Vagina (tissue), 2 donors: ENCODE measurements around the gene RBM26. TPM values are rescaled to one million over a fixed set of nuclear protein-coding genes. Genes with fewer than 3 reads are reported as not detected.

Experiments
- DNase-seq, 2 donors: peaks; one replicate each; pipeline ENCODE4 v3.0.0-alpha.2; 2017; ENCODE audit errors: extremely low spot score in 2 of 2
- H3K27ac ChIP-seq: fragments of 200-600 bp; sonication (generic); one replicate; pipeline ENCODE4 v1.5.1; 2019
- H3K27me3 ChIP-seq: fragments of 200-600 bp; sonication (generic); one replicate; pipeline ENCODE4 v1.5.1; 2019
- H3K36me3 ChIP-seq, 2 donors: fragments of 200-600 bp; sonication (generic); one replicate each; pipeline ENCODE4 v1.5.1; 2017 to 2019
- H3K4me1 ChIP-seq: fragments of 200-600 bp; sonication (generic); one replicate; pipeline ENCODE4 v1.5.1; 2019
- H3K4me3 ChIP-seq, 2 donors: fragments of 200-600 bp; sonication (generic); 1 replicate in 1 of 2; 2 replicates in 1 of 2; pipeline ENCODE4 v1.5.1; 2016 to 2019
- H3K9me3 ChIP-seq: fragments of 200-600 bp; sonication (generic); one replicate; pipeline ENCODE4 v1.5.1; 2019
- CTCF ChIP-seq, 3 experiments: fragments of 450-650 bp in 2 of 3; fragments of 200-600 bp in 1 of 3; sonication (generic) in 1 of 3; IDR thresholded peaks; one replicate each; pipeline ENCODE4 v1.5.1; 2017 to 2019; ENCODE audit warnings: antibody characterized with exemption in 3 of 3, mild to moderate bottlenecking in 2 of 3, moderate library complexity in 2 of 3
- POLR2A ChIP-seq, 2 donors: fragments of 450-650 bp; IDR thresholded peaks; one replicate each; pipeline ENCODE4 v1.6.1; 2017; ENCODE audit warnings: antibody characterized with exemption in 2 of 2, mild to moderate bottlenecking in 2 of 2, moderate library complexity in 2 of 2
- POLR2AphosphoS5 ChIP-seq, 2 donors: sonication (generic); formaldehyde crosslinking; IDR thresholded peaks; one replicate each; pipeline ENCODE4 v1.9.0; 2017; ENCODE audit warnings: antibody characterized with exemption in 2 of 2, mild to moderate bottlenecking in 2 of 2, low read depth in 1 of 2; ENCODE audit not compliant: insufficient read depth in 1 of 2
- intact Hi-C: fragments of 100-400 bp; cut with DNase I; formaldehyde crosslinking; loops from one replicate; pipeline ENCODE4 v1.15.1; 2023
- total RNA-seq: library from RNA; depleted of rRNA; stranded (reverse); fragments of >200 nt; gene quantifications from one replicate; pipeline ENCODE4 v1.2.3, GENCODE V29; 2016

RBM26 gene
- total RNA-seq, 1 donor from 2014 or later = 29.0 TPM

DNA sequence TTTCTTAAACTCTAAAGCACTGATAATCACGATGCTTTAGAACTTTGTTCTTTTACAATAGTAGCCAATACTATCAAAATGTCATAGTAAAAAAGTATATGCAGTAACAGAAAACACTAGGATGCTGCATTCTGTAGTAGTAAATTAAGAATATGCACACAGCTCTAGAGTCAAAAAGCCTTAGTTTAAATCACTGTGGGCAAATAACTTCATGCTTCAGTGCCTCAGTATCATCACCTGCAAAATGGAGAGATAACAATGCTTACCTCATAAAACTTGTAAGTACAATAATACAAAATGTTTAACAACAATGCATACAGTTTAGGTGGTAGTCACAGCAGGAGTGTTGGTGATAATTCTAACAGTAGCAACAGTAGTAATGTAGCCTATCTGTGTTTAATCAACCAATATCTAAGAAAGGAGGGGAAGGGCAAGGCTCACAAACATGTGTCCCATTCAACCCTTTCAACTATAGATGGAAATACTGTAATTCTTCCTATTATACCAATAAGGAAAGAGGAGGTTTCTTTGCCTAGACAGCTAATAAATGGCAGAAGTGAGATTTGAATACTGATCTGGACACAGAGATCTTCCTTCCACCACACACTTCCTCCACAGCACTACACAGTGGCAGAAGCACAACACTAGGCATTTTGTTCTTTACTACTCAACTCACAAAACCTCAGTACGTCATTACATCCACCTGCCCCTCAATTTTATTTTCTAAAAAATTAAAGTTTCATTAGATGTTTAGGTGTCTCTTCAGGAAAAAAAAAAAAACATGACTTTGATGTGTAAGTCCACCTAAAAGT, 4.6 kb downstream of the RBM26 start:
- Histone ChIP-seq H3K9me3 (no peaks in the 10 kb centered on the region), H3K27ac (no peak overlapping the region), H3K36me3 (peaks cover 0 to 8% of the 10 kb centered on the region in 2 donors), H3K27me3 (no peaks in the 10 kb centered on the region), H3K4me1 (peaks cover 64% of the 10 kb centered on the region), H3K4me3 (no peak overlapping the region)
- no peak for TF ChIP-seq POLR2AphosphoS5 (IDR thresholded peaks at IDR 0.05; ENCODE audit: insufficient read depth in 1 of 2, low read depth in 1 of 2)
- TF ChIP-seq CTCF (IDR thresholded peaks at IDR 0.05) = no peak
- TF ChIP-seq POLR2A (IDR thresholded peaks at IDR 0.05) = no peak
- intact Hi-C loops = no loop called here
- no peak for DNase-seq

GRCh38 chr13:79398915-79399314, 7.1 kb downstream of the RBM26 start:
- H3K9me3 ChIP-seq = no peaks in the 10 kb centered on the region
- H3K4me1 ChIP-seq = peaks cover 65% of the 10 kb centered on the region
- no peak for DNase-seq
- no peak for TF ChIP-seq POLR2AphosphoS5 (IDR thresholded peaks at IDR 0.05; ENCODE audit: insufficient read depth in 1 of 2, low read depth in 1 of 2)
- no peak for TF ChIP-seq CTCF (IDR thresholded peaks at IDR 0.05)
- TF ChIP-seq POLR2A (IDR thresholded peaks at IDR 0.05) = no peak
- no peaks in the 10 kb centered on the region for H3K27me3 ChIP-seq
- H3K27ac ChIP-seq = no peak overlapping the region
- intact Hi-C loops = no loop called here
- H3K4me3 ChIP-seq = no peak overlapping the region
- peaks cover 0 to 21% of the 10 kb centered on the region in 2 donors for H3K36me3 ChIP-seq

GRCh38 chr13:79398127-79398526, 7.9 kb downstream of the RBM26 start:
- intact Hi-C loops = no loop called here
- peaks cover 0 to 21% of the 10 kb centered on the region in 2 donors for H3K36me3 ChIP-seq
- DNase-seq = no peak
- H3K9me3 ChIP-seq = no peaks in the 10 kb centered on the region
- H3K4me3 ChIP-seq = no peak overlapping the region
- H3K27ac ChIP-seq = no peak overlapping the region
- TF ChIP-seq CTCF (IDR thresholded peaks at IDR 0.05) (no peak), POLR2AphosphoS5 (IDR thresholded peaks at IDR 0.05; ENCODE audit: insufficient read depth in 1 of 2, low read depth in 1 of 2) (no peak), POLR2A (IDR thresholded peaks at IDR 0.05) (no peak)
- no peaks in the 10 kb centered on the region for H3K27me3 ChIP-seq
- H3K4me1 ChIP-seq = peaks cover 65% of the 10 kb centered on the region

GRCh38 chr13:79395881-79396280, 10.2 kb downstream of the RBM26 start:
- Histone ChIP-seq H3K4me3 (no peak overlapping the region), H3K27me3 (no peaks in the 10 kb centered on the region), H3K9me3 (no peaks in the 10 kb centered on the region), H3K36me3 (peaks cover 0 to 21% of the 10 kb centered on the region in 2 donors), H3K27ac (no peak overlapping the region), H3K4me1 (peaks cover 49% of the 10 kb centered on the region)
- DNase-seq = no peak
- intact Hi-C loops = no loop called here
- TF ChIP-seq POLR2AphosphoS5 (IDR thresholded peaks at IDR 0.05; ENCODE audit: insufficient read depth in 1 of 2, low read depth in 1 of 2) = no peak
- no peak for TF ChIP-seq CTCF (IDR thresholded peaks at IDR 0.05)
- no peak for TF ChIP-seq POLR2A (IDR thresholded peaks at IDR 0.05)

DNA sequence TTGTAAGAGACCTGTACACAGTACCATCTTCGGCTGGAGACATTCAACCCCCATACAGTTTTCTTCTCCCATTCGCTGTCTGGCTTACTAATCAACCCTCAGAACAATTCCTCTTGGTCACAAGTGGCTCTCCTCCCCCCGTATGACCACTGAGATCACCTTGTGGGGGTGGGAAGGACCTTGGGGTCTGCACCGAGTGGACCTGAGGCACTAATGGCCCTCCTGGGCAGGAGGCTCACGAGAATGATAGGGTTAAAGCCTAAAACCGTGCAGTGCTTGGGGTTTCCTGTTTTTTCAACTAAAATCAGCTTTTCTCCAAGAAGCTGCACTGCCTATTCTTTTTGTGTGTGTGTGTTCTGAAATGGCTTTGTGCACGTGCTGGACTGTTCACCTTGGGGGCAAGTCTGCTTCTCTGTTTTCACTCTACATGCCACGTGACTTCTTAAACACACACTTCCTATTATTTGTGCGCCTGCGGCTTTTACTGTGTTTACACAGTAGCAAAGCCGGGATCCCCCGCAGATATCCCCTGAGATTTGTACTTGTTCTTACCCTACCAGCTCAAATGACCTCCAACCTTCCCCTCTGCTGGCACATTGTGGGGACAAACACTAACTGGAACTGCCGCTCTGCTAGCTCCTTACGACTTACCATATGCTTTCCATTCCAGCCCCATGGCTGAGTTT, 12.3 kb downstream of the RBM26 start:
- no peak for TF ChIP-seq POLR2AphosphoS5 (IDR thresholded peaks at IDR 0.05; ENCODE audit: insufficient read depth in 1 of 2, low read depth in 1 of 2)
- TF ChIP-seq CTCF (IDR thresholded peaks at IDR 0.05) = no peak
- TF ChIP-seq POLR2A (IDR thresholded peaks at IDR 0.05) = no peak
- peaks cover 0 to 21% of the 10 kb centered on the region in 2 donors for H3K36me3 ChIP-seq
- H3K4me1 ChIP-seq = peaks cover 37% of the 10 kb centered on the region
- no peaks in the 10 kb centered on the region for H3K27me3 ChIP-seq
- intact Hi-C loops = no loop called here
- H3K4me3 ChIP-seq = no peak overlapping the region
- no peak for DNase-seq
- H3K9me3 ChIP-seq = no peaks in the 10 kb centered on the region
- H3K27ac ChIP-seq = no peak overlapping the region
